A673 (cell line): ENCODE measurements around the gene RASAL2. TPM values are rescaled to one million over a fixed set of nuclear protein-coding genes. Genes with fewer than 3 reads are reported as not detected.

Experiments
- BruUV-seq: library from RNA; stranded (reverse); fragments of 400-500 nt; replicated peaks from 2 replicates; lab custom pipeline; 2021; lab: Mats Ljungman, UMichigan
- CTCF ChIA-PET: fragments of 300-600 bp; sonication (Branson Sonifier 250); formaldehyde crosslinking; loops from one replicate; lab custom pipeline; 2022; ENCODE audit warnings: antibody characterized with exemption; lab: Charles Lee
- POLR2A ChIA-PET: fragments of 300-600 bp; sonication (Branson Sonifier 250); formaldehyde crosslinking; loops from one replicate; lab custom pipeline; 2022; ENCODE audit warnings: antibody characterized with exemption; ENCODE audit not compliant: low non-redundant PET; lab: Charles Lee
- DNase-seq: peaks from one replicate; pipeline ENCODE4 v3.0.0-alpha.2; 2015; ENCODE audit warnings: low spot score
- H3K27ac ChIP-seq: fragments of 200-600 bp; sonication (generic); 2 replicates; pipeline ENCODE4 v1.5.1; 2016; ENCODE audit warnings: mixed run types, low read depth, mild to moderate bottlenecking, mixed read lengths, antibody characterized with exemption, low read length; ENCODE audit not compliant: poor library complexity, severe bottlenecking
- H3K27me3 ChIP-seq: fragments of 200-600 bp; sonication (generic); replicated peaks from 2 replicates; pipeline ENCODE4 v1.6.1; 2017; ENCODE audit warnings: mixed run types, low read depth, mild to moderate bottlenecking, mixed read lengths, antibody characterized with exemption, low read length; ENCODE audit not compliant: insufficient read depth, poor library complexity
- H3K36me3 ChIP-seq: fragments of 200-600 bp; sonication (generic); 2 replicates; pipeline ENCODE4 v1.6.1; 2016; ENCODE audit warnings: mixed run types, mild to moderate bottlenecking, mixed read lengths, antibody characterized with exemption, low read length; ENCODE audit not compliant: insufficient read depth, poor library complexity, severe bottlenecking
- H3K4me1 ChIP-seq: fragments of 200-600 bp; sonication (generic); 2 replicates; pipeline ENCODE4 v1.6.1; 2017; ENCODE audit warnings: mixed run types, mild to moderate bottlenecking, mixed read lengths, antibody characterized with exemption, low read length; ENCODE audit not compliant: insufficient read depth, poor library complexity, severe bottlenecking
- H3K4me3 ChIP-seq: fragments of 200-600 bp; sonication (generic); 2 replicates; pipeline ENCODE4 v1.5.1; 2016; ENCODE audit warnings: low read depth, mixed run types, mild to moderate bottlenecking, mixed read lengths, low read length; ENCODE audit not compliant: poor library complexity, severe bottlenecking
- H3K9me3 ChIP-seq: fragments of 200-600 bp; sonication (generic); 2 replicates; pipeline ENCODE4 v1.6.1; 2016; ENCODE audit warnings: mixed run types, low read depth, mild to moderate bottlenecking, mixed read lengths, antibody characterized with exemption, low read length; ENCODE audit not compliant: poor library complexity, severe bottlenecking
- EZH2 ChIP-seq: fragments of 200-600 bp; sonication (generic); IDR thresholded peaks from 2 replicates; pipeline ENCODE4 v1.6.1; 2017; ENCODE audit warnings: borderline replicate concordance, low read depth, mild to moderate bottlenecking, mixed read lengths, antibody characterized with exemption, low read length; ENCODE audit not compliant: poor library complexity, severe bottlenecking
- intact Hi-C: fragments of 100-400 bp; cut with micrococcal nuclease; formaldehyde crosslinking; loops from one replicate; pipeline ENCODE4 v1.10.0; 2022; ENCODE audit not compliant: unreplicated experiment
- total RNA-seq: library from RNA; stranded (reverse); gene quantifications from 2 replicates; pipeline ENCODE4 v1.2.3, GENCODE V29; 2021
- TF ChIP-seq, protein P1 (sequence below): fragments of 300-800, 200-600 bp; sonication (generic); conservative IDR thresholded peaks from 2 replicates; pipeline ENCODE4 v1.5.1; 2017; ENCODE audit warnings: low read depth, mild to moderate bottlenecking, antibody characterized with exemption, low read length, moderate library complexity, mixed read lengths

Gene RASAL2
- total RNA-seq, 1 experiment from 2014 or later: 8.3 TPM

DNA sequence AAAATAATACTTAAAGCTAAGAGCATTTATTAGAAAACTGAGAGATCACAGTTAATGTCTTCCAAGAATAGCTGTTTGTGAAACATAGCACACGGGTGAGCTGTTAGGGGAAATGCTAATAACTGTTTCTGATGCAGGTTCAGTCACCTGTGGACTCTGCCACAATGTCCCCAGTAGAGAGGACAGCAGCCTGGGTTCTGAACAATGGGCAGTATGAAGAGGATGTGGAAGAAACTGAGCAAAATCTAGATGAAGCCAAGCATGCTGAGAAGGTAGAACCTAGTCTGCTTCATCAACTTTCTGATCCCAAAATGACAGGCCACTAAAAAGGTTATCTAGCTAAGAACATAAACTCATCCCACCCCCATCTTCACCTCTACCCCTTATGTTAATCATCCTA lies 370.2 kb downstream of the RASAL2 start:
- Histone ChIP-seq H3K27ac (no peak overlapping the region), H3K27me3 (no peaks in the 10 kb centered on the region), H3K4me3 (no peak overlapping the region), H3K9me3 (no peaks in the 10 kb centered on the region), H3K36me3 (no peaks in the 10 kb centered on the region), H3K4me1 (peaks cover 4% of the 10 kb centered on the region)
- CTCF ChIA-PET: no interaction called here
- intact Hi-C loops: no loop called here
- POLR2A ChIA-PET: no interaction called here
- DNase-seq: no peak
- TF ChIP-seq EZH2: no peak
- TF ChIP-seq, protein P1, sequence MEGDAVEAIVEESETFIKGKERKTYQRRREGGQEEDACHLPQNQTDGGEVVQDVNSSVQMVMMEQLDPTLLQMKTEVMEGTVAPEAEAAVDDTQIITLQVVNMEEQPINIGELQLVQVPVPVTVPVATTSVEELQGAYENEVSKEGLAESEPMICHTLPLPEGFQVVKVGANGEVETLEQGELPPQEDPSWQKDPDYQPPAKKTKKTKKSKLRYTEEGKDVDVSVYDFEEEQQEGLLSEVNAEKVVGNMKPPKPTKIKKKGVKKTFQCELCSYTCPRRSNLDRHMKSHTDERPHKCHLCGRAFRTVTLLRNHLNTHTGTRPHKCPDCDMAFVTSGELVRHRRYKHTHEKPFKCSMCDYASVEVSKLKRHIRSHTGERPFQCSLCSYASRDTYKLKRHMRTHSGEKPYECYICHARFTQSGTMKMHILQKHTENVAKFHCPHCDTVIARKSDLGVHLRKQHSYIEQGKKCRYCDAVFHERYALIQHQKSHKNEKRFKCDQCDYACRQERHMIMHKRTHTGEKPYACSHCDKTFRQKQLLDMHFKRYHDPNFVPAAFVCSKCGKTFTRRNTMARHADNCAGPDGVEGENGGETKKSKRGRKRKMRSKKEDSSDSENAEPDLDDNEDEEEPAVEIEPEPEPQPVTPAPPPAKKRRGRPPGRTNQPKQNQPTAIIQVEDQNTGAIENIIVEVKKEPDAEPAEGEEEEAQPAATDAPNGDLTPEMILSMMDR: no peak
- BruUV-seq: no TSS peak

DNA sequence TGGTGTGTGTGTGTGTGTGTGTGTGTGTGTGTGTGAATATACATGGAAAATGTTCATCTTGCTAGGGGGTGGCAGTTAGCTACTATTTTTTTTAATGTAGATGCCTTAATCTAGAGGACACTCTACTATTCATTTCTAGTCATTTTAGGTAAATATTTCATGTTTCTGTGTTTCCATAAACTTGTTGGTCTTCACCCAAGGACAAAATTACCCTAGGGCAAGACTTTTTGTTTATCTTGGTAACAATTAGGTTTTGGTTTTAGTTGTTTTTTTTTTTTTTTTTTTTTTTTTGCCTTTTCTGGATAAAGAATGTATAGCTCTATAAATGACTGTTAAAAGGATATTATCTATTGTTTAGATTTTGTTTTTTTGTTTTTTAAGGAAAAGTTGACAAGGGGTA lies 370.7 kb downstream of the RASAL2 start:
- intact Hi-C loops: no loop called here
- BruUV-seq: no TSS peak
- TF ChIP-seq, protein P1: no peak

DNA sequence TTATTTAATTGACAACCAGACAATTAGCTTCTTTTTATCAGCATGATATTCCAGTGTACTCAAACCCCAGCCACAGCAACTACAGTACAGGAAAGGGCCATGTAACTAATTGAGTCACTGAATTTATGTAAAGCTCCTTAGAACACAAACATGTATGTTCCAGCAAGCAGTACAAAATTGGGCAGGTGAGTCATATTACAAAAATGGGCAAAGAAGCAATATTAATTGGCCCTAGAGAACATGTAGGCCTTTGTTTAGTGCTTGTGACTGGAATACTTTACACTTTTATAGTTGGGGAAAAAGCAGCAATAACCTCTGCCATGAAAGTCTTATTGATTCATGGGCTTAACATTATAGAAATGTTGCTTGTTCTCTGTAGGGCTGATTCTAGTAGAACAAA lies 371.1 kb downstream of the RASAL2 start:
- H3K9me3 ChIP-seq: no peaks in the 10 kb centered on the region
- H3K4me1 ChIP-seq: peaks cover 4% of the 10 kb centered on the region
- H3K27ac ChIP-seq: no peak overlapping the region
- H3K36me3 ChIP-seq: no peaks in the 10 kb centered on the region
- H3K27me3 ChIP-seq: no peaks in the 10 kb centered on the region
- intact Hi-C loops: no loop called here
- H3K4me3 ChIP-seq: no peak overlapping the region
- ChIA-PET POLR2A (no interaction called here), CTCF (no interaction called here)
- TF ChIP-seq, protein P1: no peak
- TF ChIP-seq EZH2: no peak
- DNase-seq: no peak
- BruUV-seq: no TSS peak

More for the DNA sequence above, 370.7 kb downstream of the RASAL2 start:
- ChIA-PET CTCF (no interaction called here), POLR2A (no interaction called here)
- Histone ChIP-seq H3K27ac (no peak overlapping the region), H3K9me3 (no peaks in the 10 kb centered on the region), H3K4me3 (no peak overlapping the region), H3K27me3 (no peaks in the 10 kb centered on the region), H3K4me1 (peaks cover 4% of the 10 kb centered on the region), H3K36me3 (no peaks in the 10 kb centered on the region)
- no peak for DNase-seq
